22Rv1 (cell line): ENCODE results near the gene NDUFS6.
A peak's percentile ranks its signal among the peaks of the same experiment; 100 is the strongest.

Experiments used
- H3K27ac ChIP-seq: fragments of 450-650 bp; 2 replicates; pipeline ENCODE4 v1.5.1; 2017
- ZFX ChIP-seq: fragments of 450-650 bp; IDR thresholded peaks from 2 replicates; pipeline ENCODE4 v1.6.1; 2017; ENCODE audit warnings: antibody characterized with exemption, borderline replicate concordance
- TF ChIP-seq, protein P1 (sequence below): fragments of 450-650 bp; IDR thresholded peaks from 2 replicates; pipeline ENCODE4 v1.5.1; 2017; ENCODE audit warnings: mild to moderate bottlenecking

NDUFS6 gene

DNA sequence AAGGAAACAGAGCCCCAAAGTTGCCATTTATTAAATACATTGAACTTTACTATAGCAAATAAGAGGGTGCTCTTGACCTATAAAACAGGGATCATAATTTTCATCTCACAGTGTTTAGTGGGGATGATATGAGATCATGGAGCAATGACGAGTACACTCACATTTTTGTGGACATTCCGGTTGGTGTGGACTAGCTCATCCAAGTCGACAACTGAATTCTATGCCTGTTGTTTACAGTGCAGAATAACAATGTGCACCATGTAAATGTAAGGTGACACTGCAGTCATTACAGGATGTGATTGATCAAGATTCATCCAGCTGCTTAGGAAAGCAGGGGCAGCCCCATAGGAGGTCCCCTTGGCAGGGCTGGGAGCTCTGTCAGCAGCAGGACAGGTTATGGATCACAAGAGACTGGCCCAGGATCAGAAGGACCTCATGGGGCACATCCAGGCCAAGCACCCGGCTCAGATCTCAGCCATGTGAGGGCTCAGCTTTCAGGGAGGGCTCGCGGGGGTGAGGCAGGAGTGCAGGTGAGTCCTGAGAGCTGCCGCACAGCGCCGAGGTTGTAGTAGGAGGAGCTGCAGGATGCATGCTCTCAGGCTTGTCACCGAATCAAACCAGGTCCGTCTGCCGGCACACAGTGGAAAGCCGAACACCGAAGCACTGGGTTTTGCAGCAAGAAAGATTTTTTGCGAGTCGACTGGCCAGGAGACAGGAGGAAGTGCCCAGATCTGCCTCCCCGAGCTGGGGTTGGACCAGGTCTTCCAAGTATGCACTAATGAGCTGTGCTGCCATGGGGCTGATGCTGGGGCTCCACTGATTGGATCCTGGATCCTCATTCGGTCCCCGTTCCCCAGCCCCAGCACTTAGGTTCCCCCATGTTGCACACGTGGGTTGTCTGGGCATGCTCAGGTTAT lies 29.8 kb upstream of the NDUFS6 start:
- H3K27ac ChIP-seq = no peak overlapping the region
- TF ChIP-seq, protein P1, sequence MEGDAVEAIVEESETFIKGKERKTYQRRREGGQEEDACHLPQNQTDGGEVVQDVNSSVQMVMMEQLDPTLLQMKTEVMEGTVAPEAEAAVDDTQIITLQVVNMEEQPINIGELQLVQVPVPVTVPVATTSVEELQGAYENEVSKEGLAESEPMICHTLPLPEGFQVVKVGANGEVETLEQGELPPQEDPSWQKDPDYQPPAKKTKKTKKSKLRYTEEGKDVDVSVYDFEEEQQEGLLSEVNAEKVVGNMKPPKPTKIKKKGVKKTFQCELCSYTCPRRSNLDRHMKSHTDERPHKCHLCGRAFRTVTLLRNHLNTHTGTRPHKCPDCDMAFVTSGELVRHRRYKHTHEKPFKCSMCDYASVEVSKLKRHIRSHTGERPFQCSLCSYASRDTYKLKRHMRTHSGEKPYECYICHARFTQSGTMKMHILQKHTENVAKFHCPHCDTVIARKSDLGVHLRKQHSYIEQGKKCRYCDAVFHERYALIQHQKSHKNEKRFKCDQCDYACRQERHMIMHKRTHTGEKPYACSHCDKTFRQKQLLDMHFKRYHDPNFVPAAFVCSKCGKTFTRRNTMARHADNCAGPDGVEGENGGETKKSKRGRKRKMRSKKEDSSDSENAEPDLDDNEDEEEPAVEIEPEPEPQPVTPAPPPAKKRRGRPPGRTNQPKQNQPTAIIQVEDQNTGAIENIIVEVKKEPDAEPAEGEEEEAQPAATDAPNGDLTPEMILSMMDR = no peak
- no peak for TF ChIP-seq ZFX

DNA sequence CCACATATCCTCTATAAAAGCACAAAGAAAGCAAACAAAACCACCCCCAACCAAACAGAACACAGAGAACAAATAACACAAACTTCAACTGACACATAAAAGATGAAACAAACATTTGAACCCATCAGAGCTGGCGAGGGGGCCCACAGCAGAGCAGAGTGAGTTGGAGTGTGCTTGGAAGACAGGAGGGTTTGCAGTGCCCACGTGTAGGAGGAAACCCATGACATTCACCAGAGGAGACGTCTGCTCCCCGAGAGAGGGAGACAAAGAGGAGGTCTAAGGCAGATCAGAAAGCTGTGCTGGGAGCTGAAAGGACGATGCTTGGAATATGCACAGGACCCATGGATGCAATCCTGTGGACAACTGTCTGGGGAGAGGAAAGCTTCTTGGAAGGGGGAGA lies 28.6 kb upstream of the NDUFS6 start:
- no peak for TF ChIP-seq ZFX
- TF ChIP-seq, protein P1 = peak; percentile 25; the same call in 1 of the 2 replicates
- H3K27ac ChIP-seq = no peak overlapping the region

DNA sequence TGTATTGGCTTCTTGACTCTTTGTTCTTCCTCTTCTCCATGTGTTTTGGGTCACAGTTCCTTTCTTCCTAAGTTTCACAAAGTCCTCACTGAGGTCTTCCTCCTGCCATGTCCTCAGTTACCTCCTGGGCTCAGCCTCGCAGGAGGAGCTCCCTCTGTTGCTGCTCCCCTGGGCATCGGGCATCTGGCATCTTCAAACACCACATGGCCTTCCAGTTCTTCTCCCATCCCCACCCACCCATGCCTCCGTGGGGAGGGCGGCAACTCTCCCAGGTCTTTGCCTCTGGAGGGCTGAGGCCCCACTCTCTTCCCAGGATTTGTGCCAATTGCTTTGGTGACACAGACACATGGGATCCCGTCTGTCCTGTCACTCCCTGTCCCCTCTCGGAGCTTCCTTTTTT lies 24.4 kb upstream of the NDUFS6 start:
- TF ChIP-seq ZFX = no peak
- TF ChIP-seq, protein P1 = no peak
- no peak overlapping the region for H3K27ac ChIP-seq

DNA sequence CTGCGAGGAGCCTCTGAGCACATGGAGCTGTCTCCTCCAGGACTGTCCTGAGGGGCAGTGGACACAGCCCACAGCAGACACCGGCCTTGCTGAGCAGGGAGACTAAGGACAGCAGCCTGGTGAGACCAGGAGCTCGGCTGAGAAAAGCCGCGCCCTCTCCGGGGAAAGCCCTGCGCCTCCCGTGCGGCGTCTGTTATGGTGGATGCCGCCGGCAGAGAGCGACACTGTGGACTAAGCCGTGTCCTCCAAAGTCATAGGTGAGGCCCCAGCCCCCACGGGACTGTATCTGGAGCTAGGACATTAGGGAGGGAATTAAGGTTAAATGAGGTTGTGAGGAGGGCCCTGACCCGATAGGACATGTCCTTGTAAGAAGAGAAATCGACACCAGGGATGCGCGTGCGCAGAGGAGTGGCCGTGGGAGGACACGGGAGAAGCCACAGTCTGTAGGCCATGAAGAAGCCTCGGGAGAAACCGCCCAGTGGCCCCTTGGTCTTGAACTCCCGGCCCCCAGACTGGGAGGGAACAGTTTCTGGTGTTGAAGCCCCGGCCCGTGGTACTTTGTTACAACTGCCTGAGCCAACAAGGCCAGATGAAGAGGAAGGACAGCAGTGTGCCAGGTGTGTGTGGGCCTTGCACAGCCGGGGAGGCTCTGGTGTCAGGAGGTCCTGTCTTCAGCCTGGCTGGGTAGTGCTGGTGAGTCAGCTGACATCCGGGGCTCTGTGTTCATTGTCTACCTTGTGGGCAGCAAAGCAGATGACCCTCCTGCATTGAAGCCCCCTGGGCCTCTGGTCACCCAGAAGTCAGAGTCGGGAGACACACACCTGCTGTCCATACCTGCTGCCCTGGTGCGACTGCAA lies 23.7 kb upstream of the NDUFS6 start:
- H3K27ac ChIP-seq = no peak overlapping the region
- TF ChIP-seq, protein P1 = no peak
- TF ChIP-seq ZFX = no peak

DNA sequence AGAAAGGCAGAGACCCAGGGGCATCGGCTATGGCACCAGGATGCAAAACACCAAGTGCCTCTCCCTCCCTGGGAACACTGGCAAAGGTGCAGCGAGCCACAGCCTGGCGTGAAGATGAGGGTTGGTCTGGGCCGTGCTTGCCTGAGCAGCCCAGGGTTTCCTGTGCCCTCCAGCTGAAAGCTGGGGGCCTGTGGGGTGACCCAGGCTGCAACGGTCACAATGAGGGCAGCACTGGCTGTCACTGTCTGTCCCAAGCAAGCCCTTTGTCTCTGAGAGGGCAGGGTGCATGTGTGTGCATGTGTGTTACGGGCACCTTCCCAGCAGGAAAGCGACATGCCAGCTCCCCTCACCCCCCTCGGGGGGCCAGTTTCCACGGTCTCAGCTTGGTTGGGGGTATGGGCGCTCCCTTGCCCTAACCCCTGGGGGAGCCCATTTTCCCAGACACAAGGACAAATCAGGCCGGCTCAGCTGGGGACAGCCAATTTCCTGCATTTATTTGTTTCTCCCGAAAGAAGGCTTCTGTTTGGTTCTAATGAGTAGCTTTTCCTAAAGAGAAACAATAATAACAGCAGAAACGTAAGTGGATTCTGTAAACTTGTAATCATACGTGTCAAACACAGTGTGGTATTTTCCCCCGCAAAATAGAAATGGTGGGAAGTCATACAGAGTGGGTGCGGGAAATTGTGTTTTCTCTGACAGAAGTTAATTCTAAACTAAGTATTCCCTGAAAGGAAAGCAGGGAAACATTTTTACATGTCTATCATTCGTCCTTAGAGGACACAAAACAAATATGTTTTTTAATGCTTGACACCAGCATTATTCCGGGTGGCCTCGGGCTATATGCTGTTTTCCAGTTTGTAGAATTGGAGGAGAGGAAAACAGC lies 22.8 kb upstream of the NDUFS6 start:
- no peak overlapping the region for H3K27ac ChIP-seq
- TF ChIP-seq ZFX = no peak
- TF ChIP-seq, protein P1 = no peak

DNA sequence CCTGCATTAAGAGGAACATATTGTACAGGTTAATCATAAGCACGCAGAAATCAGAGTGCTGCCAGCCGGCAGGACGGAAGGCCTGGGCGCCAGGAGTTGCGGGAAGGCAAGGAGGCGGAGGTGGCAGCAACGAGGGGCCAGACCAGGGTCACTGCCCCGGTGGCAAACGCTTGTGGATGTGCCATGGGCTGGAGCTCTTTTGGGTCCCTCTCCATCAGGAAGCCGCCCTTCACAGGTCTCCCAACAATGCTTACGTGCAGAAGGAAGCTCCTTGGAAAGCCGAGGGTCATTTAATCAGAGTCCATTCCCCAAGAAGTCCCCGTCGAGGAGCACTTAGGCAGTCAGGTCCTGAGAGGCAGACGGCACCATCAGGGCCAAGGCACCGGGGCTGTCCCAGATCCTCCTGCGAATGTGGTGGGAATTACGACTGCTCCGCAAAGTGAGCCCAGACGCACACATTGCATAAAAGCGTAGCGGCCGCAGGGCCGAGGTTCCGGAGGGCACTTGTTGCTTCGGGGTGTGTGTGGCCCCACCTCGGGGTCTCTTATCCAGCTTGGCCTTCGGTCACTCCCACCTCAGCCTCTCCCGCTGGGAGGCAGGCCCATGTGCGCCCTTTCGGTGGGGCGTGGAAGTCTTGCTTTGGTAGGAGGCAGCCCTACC lies 22.1 kb upstream of the NDUFS6 start:
- TF ChIP-seq ZFX = no peak
- TF ChIP-seq, protein P1 = no peak
- no peak overlapping the region for H3K27ac ChIP-seq
